ENCODE data around the gene LACRT. TPM values are rescaled to one million over a fixed set of nuclear protein-coding genes. Genes with fewer than 3 reads are reported as not detected.

The LACRT gene
- total RNA-seq, 2 donors from 2014 or later, result not detected

DNA sequence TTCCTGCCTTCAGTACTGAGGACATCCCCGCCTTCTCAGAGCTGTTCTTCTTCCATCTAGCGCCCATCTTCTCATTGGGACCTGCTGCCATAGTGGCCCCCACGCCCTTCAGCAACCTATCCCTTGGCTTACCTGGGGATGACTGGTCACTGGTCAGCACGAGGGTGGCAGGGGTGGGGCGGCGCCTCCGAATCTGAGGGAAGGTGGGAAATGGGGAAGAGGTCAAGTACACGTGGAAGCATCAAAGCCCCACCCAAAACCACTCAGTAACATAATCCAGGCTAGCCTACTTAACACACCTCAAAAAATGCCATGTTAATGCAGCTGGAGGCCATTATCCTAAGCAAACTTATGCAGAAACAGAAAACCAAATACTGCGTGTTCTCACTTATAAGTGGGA is 50.6 kb downstream of the LACRT start:
- intact Hi-C loops (cut with DNase I), result no loop called here
- no peak for ATAC-seq
- DNase-seq, result no peak

DNA sequence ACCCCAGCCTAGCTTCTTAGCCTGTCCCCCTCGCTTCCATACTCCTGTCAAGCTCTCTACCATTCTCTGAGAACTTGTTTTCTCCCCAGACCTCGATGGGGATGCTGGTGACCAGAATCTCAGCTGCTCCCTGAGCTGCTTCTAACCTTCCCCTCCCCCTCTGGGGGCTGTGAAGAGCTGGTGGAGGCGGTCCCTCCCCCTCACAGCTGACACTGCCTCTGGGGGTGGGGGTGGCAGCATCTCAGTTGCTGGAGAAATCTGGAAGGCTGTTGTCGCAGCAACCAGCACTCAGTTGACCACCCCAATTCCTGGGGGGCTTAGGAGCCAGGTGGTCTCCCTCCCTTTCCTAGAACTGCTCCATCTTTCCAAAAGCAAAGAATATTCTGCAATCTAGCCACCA is 51.0 kb downstream of the LACRT start:
- ATAC-seq (no peak), DNase-seq (no peak)
- intact Hi-C loops (cut with DNase I), result no loop called here

DNA sequence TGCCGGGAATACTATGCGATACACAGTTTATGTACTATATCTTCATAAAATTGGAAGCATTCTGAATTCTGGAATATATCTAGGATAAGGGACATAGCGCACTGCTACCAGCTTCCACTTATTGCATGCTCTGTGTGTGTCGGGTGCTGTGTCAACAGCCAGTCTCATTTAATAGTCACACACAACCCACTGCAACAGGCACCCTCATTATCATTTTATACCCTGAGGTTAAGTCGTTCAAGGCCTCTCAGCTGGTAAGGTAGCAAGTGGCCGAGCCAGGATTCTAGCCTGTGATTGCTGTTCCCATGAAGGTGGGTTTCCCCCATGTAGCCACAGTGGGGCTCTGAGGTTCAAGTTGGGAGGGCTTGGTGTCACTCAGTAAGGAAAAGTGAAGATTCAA is 53.3 kb downstream of the LACRT start:
- intact Hi-C loops (cut with DNase I), result no loop called here
- DNase-seq (no peak), ATAC-seq (no peak)

Other genes starting within 250 kb of the LACRT start
- 100 to 1,000 TPM in 1 of 2 donors, 10 to 100 TPM in 1; 45.7 to 133 TPM for gene ITGA5, start 215.6 kb downstream of the LACRT start, total RNA-seq
- gene GTSF1, start 161.3 kb downstream of the LACRT start, total RNA-seq, result 1 to 10 TPM in 1 of 2 donors, not detected in 1; 1.0 TPM
- 10 to 100 TPM; 13.7 to 24.9 TPM for gene NCKAP1L, start 137.1 kb downstream of the LACRT start, total RNA-seq
- 1 to 10 TPM; 6.2 to 8.2 TPM for gene PDE1B, start 85.3 kb downstream of the LACRT start, total RNA-seq
- 100 to 1,000 TPM in 1 of 2 donors, 10 to 100 TPM in 1; 71.0 to 255 TPM for gene PPP1R1A, start 46.2 kb downstream of the LACRT start, total RNA-seq
- gene DCD, start 13.5 kb upstream of the LACRT start, total RNA-seq, result not detected
- gene MUCL1, start 219.6 kb upstream of the LACRT start, total RNA-seq, result not detected